Ecto neural progenitor cell (in vitro differentiated cells): ENCODE data around the gene ZFHX2.

Experiments used
- DNase-seq: peaks from one replicate; pipeline ENCODE4 v3.0.0-alpha.2; 2018; ENCODE audit warnings: low spot score

Gene ZFHX2

DNA sequence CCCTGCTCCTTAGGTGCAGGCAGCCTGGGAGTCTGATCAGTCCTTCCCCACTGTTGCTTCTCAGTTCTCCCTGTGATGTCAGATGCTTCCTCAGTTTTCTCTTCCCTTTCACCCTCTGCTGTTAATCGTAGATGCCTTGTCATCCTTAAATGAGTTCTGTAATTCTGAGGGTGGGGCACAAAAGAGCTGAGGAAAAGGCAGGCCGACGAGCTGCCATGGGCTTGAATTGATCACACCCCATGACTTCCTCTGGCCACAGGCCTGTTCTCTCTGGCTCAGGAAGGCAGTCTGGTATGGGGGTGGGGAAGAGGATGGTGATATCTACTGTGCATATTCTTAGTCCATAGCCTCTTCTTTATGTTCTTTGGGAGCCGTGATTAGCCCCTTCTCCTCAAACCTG lies 21.3 kb upstream of the ZFHX2 start:
- no peak for DNase-seq

- no peak for DNase-seq
These were observed 20.9 kb upstream of the ZFHX2 start for GRCh38 chr14:23572524-23572828.

- DNase-seq, result peak; percentile 44
These were observed 20.3 kb upstream of the ZFHX2 start for GRCh38 chr14:23571701-23572523.

GRCh38 chr14:23570806-23571483 lies 19.4 kb upstream of the ZFHX2 start:
- peak; percentile 38 for DNase-seq

DNA sequence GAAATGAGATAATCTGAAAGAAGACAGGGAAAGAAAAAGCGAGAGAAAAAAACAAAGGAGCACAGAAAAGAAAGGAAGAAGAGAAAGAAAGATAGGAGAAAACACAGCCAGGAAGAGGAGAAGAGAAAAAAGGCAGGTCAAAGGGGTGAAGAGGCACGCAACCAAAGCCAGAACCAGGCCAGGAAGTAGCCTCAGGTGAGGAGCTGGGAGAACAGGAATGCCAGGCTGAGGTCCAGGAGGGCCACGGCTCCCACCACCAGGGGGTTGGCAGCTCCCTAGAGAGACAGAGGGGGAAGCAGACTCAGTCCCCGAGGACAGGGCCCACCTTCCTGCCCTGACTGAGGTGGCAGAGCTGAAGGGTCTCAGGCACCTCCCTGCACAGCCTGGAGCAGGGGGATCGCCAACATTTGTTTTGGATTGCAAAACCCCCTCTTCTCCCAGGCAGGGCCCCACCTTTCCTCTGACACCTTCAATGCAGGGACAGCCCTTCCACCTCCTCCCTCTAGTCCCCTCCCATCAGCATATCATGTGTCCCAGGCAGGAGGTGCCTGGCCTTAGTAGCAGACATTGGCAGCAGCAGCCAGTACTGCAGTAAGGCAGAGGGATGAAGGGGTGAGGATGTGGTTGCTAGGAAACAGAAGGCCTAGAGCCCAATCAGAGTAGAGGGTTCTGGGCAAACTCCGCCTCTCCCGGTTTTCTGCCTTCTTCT lies 18.0 kb upstream of the ZFHX2 start:
- DNase-seq, result peak; percentile 58

GRCh38 chr14:23568600-23569331 lies 17.2 kb upstream of the ZFHX2 start:
- peak; percentile 61 for DNase-seq

DNA sequence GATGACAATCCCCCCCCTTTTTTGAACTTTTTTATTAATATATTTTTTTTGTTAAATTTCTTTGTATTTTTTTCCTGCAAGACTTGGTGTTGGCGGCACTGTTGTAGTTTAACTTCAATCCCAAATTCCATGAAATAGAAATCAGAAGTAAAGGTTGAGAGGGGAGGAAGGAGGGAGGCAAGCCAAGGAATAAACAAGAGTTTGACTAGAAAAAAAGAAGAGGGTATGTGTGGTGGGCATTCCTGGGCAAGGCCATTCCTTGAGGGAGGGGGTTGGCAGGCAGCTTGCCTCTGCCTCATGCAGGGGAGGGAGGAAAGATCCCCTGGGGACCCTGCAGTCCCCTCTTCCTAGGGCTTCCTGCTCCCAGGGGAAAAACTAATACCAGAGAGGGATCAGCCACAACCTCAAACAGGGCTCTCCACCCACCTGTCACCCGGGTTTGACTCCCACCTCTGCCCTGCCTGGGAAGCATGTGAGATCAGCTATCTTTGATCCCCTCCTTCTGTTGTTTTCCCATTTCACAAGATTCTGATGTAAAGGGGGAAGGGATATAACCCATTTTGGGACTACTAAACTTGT lies 16.5 kb upstream of the ZFHX2 start:
- DNase-seq, result peak; percentile 34

DNA sequence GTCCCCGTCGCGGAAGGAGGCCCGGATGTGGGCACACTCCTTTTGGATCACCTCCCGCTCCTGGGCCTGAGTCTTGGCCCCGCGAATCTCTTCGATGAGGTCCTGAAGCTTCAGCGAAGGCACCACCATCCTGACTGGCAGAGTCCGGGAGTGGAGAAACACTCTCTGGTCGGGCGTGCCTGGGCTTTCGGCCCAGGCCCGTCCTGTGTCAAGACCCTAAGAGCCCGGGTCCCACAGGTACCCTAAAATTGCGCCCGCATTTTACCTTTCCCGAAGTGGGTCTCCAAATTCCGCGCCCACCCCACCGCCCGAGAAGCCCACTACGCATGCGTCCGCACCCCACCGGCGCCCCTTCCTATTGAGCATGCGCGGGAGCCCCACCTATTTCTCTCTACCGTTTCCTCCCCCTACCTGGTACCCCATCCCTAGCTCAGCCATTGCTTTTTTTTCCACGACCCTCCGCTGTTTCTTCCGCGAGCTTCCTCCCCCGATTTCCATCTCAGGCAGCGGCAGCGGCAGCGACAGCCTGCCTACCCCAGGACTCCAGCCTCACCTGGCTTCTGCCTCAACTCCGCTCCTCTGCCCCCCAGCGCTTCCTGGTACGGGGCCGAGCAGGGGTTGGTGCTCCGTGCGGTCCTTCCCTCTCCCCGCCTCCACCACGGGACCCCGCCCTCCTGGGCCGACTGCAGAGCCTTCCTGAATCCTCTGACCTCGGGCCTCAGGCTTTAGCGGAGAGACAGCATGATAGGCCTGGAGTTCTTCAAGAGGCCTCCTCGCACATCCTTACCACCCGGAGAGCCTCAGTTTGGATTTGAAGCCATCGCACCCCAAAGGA lies 15.8 kb upstream of the ZFHX2 start, which contains the start of gene AP1G2:
AP1G2 (minus strand) TSS at position 606 of the 835 bp plus-strand sequence; CDS start at position 129, 477 bp downstream.
- peak; percentile 87 for DNase-seq

DNA sequence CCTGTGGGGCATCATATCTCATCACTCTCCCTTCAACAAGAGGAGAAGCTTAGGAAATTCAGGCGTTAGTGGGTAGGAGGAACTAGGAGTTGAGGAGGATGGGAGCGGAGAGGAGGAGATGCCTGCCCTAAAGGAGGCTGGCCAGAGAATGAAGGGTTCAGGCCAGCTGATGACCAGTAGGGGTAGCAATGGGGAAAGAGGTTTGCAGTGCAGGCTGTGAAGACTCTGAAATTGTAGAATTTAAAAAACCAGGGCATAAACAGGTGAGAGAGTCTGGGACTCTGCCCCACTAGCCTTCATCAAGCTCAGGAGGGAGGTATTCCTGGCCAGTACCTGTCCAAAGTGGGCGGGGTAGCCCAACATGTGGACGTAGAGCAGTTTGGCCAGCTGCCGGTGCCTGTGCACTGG lies 15.2 kb upstream of the ZFHX2 start:
- DNase-seq, result no peak

- DNase-seq, result no peak
These were observed 14.7 kb upstream of the ZFHX2 start for GRCh38 chr14:23566112-23566777.

- no peak for DNase-seq
These were observed 14.1 kb upstream of the ZFHX2 start for GRCh38 chr14:23565626-23566025.

DNA sequence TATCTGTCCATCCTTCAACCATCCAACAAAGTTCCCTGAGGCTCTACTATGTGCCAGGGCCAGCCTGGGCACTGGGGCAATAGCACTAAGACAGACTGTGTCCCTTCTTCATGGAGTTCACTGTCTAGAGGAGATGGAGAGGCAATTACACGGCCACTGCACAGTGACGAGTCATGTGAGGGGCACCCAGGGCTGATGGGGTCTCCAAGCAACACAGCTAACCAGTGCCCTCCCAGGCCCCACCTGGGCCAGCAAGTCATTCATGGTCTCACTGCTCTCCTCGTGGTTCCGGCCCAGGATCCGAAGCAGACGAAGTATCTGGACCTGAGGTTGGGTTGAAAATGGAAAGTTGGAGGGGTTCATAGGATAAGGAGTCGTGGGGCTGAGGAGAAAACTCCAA lies 13.3 kb upstream of the ZFHX2 start:
- DNase-seq, result no peak

- DNase-seq, result no peak
These were observed 12.7 kb upstream of the ZFHX2 start for GRCh38 chr14:23564181-23564812.

GRCh38 chr14:23563473-23564180 lies 12.1 kb upstream of the ZFHX2 start:
- no peak for DNase-seq

DNA sequence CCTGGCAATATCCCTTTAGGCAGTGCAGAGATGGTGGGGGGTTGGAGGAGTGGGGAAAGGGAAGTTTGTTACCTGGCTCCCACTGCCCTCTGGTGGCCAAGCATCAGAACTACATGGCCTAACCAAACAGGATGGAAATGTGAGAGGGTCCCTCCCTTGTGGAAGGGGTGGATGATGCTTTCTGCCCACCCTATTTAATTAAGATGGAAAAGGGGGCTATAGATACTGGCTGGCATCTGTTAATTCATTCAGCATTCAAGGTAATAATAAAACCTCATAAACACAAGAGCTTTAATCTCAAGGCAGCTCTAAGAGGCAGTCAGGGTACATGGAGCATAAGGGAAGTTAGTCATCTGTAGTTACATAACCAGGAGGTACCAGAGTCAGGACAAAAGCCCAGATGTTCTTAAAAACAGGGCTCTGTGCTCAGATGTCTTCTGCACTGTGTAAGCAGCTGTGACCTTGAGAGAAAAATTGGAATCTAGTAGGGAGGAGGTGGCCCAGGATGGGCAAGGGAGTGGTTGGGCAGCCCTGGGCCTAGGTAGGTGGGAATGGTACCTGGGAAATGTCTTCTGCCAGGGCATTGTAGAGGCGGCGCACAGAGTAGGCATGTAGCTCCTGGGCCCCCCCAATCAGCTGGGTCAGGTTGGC lies 11.4 kb upstream of the ZFHX2 start:
- DNase-seq, result peak; percentile 80

GRCh38 chr14:23561873-23562821 lies 10.6 kb upstream of the ZFHX2 start:
- peak; percentile 45 for DNase-seq

GRCh38 chr14:23561259-23561658 lies 9.7 kb upstream of the ZFHX2 start:
- peak; percentile 32 for DNase-seq
